Activated naive CD8-positive, alpha-beta T cell treated with anti-CD3 and anti-CD28 coated beads, Interleukin-2, amount 50 U/mL, for 24 hours (primary cell): ENCODE data around the gene ATRNL1.

ENCODE experiments used
- ATAC-seq: fragments of 150-1000 bp; cut with Tn5 transposase; one replicate; pipeline ENCODE4 v1.10.0; 2021
- DNase-seq: peaks from one replicate; pipeline ENCODE4 v3.0.0; 2021
- H3K27ac Mint-ChIP-seq: one replicate; pipeline ENCODE4 v1.8.0; 2021; ENCODE audit warnings: mild to moderate bottlenecking, mixed read lengths
- H3K27me3 Mint-ChIP-seq: one replicate; pipeline ENCODE4 v1.8.0; 2021; ENCODE audit warnings: mixed read lengths
- H3K36me3 Mint-ChIP-seq: one replicate; pipeline ENCODE4 v1.8.0; 2021; ENCODE audit warnings: low read depth, mixed read lengths
- H3K4me1 Mint-ChIP-seq: one replicate; pipeline ENCODE4 v1.8.0; 2021; ENCODE audit warnings: mixed read lengths
- H3K4me3 Mint-ChIP-seq: one replicate; pipeline ENCODE4 v1.8.0; 2021; ENCODE audit warnings: mild to moderate bottlenecking, moderate library complexity, mixed read lengths
- H3K9me3 Mint-ChIP-seq: one replicate; pipeline ENCODE4 v1.8.0; 2021; ENCODE audit warnings: mixed read lengths

Gene ATRNL1

DNA sequence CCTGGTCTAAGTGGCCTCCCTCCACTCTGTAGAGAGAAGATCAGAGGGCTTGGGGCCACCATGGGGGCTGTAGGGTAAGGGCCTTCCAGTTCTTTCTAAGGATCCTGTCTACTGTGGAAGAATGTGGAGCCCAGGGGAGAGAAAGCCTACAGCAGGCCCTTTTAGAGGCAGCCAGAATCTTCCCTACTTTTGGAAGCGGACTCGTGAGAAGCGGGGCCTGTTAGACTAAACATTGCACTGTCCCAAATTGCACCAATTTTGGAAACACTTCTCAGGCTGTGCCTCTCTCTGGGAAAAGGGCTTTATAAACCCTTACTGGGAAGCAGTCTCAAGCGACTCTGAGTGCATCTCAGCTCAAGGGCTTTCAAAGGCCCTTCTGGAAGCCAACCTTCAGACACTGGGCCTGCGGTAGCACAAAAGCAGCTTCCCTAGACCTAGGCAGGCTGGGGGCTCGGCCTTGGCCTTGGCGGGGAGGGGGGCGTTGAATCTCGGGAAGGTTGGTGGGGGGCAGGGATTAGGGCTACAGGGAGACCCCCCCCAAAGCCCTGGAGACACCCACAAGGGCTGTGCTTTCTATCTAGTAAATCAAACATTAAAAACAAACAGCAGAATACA, 881.8 kb downstream of the ATRNL1 start:
- Mint-ChIP-seq H3K4me1 (no peaks in the 10 kb centered on the region), H3K36me3 (no peaks in the 10 kb centered on the region), H3K4me3 (no peak overlapping the region), H3K27me3 (peaks cover 3% of the 10 kb centered on the region), H3K27ac (no peak overlapping the region), H3K9me3 (peaks cover 4% of the 10 kb centered on the region)
- ATAC-seq (no peak), DNase-seq (no peak)

DNA sequence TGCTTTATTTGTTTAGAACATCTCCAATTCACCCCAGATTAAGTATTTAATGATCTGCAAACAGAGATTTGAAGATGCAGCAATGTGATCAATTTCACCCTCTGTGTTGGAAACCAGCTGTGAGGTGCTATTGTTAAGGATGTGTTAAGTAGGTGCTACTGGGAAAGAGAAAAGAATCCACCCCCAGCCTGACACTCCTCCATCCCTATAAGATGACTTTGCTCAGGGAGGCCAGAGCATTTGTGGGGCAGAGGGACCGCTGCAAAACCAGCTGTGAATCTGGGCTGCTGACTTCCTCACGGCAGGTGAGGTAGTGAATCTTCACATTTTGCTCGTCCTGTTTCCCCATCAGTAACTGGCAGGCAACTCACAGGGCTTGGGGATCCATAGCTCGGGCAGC, 882.3 kb downstream of the ATRNL1 start:
- Mint-ChIP-seq H3K4me1 (no peaks in the 10 kb centered on the region), H3K4me3 (no peak overlapping the region), H3K9me3 (peaks cover 4% of the 10 kb centered on the region), H3K27ac (no peak overlapping the region), H3K27me3 (peaks cover 3% of the 10 kb centered on the region), H3K36me3 (no peaks in the 10 kb centered on the region)
- no peak for ATAC-seq
- no peak for DNase-seq

DNA sequence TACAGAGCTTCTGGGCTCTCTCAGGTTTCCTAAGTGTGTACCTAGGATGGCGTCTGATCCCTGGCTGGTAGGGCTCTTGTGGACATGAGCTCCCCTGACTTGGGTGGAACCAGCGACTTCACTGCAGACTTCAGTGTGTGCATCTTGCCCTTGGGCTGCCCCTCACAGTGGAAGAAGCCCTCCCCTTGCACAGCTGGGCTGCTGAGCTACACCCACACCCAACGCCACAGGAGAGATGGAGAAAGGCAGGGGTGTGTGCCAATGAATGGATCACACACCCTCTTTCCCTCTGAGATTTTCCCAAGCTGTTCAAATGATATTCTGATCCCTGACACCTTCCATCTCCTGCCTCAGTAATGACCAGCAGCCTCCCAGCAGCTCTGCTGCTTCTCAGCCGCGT, 883.2 kb downstream of the ATRNL1 start:
- Mint-ChIP-seq H3K4me1 (no peaks in the 10 kb centered on the region), H3K4me3 (no peak overlapping the region), H3K36me3 (no peaks in the 10 kb centered on the region), H3K9me3 (peaks cover 4% of the 10 kb centered on the region), H3K27me3 (peaks cover 3% of the 10 kb centered on the region), H3K27ac (no peak overlapping the region)
- DNase-seq = no peak
- ATAC-seq = no peak

DNA sequence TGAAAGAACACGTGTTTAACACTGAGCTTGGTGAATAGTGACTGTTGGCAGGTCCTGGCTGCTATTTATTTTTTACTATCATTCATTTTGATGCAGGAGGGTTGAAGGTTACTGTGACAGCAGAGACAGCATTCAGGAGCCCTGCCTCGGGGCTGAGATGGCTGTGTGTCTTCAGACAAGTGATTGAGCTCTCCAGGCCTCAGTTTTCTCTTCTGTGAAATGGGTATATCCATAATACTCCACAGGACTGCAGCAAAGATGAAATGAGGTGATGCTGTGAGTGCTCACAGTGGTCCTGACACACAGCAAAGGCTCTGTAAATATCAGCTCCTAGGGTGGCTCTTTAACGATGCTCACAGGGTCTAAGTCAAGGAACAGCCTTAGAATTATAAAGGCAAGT, 884.7 kb downstream of the ATRNL1 start:
- Mint-ChIP-seq H3K36me3 (no peaks in the 10 kb centered on the region), H3K27me3 (peaks cover 2% of the 10 kb centered on the region), H3K4me3 (no peak overlapping the region), H3K4me1 (no peaks in the 10 kb centered on the region), H3K27ac (no peak overlapping the region), H3K9me3 (no peaks in the 10 kb centered on the region)
- no peak for ATAC-seq
- DNase-seq = no peak

DNA sequence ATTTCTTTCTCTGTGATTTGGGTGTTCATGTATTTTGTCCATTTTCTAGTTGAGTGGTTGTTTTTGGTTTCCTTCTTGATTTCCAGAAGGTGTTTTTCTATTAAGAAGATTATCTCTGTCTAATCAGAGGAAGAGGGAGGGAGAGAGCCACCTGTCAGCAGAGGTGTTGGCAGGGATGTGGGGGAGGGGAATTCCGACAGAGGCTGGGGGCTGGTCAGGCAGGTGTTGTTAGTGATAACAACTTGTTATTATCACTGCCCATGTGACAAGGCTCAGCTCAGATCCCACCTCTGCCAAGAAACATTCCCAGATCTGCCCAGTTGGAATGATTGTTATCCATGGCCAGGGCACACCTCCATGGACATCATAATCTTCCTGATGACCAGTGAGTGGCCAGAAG, 886.4 kb downstream of the ATRNL1 start:
- Mint-ChIP-seq H3K27me3 (peaks cover 2% of the 10 kb centered on the region), H3K36me3 (no peaks in the 10 kb centered on the region), H3K27ac (no peak overlapping the region), H3K9me3 (peaks cover 9% of the 10 kb centered on the region), H3K4me1 (no peaks in the 10 kb centered on the region), H3K4me3 (no peak overlapping the region)
- no peak for DNase-seq
- no peak for ATAC-seq

DNA sequence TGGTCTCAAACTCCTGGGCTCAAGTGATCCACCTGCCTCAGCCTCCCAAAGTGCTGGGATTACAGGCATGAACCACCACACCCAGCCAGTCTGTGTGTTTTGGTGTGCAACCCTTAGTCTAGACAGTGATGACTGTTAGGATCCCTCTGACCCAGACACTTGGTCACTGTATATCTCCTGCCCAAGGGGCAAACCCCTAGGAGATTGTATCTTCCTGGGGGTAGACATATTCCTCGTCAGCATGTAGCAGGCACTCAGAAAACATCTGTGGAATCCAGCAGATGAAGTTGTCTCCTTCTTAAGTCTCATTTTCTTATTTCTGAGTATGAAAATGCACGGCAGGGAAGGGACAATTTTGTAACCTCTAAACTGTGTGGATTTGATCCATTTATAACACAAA, 887.3 kb downstream of the ATRNL1 start:
- no peak overlapping the region for H3K4me3 Mint-ChIP-seq
- H3K36me3 Mint-ChIP-seq = no peaks in the 10 kb centered on the region
- peaks cover 14% of the 10 kb centered on the region for H3K9me3 Mint-ChIP-seq
- no peak overlapping the region for H3K27ac Mint-ChIP-seq
- peaks cover 2% of the 10 kb centered on the region for H3K27me3 Mint-ChIP-seq
- no peaks in the 10 kb centered on the region for H3K4me1 Mint-ChIP-seq
- DNase-seq = no peak
- no peak for ATAC-seq

DNA sequence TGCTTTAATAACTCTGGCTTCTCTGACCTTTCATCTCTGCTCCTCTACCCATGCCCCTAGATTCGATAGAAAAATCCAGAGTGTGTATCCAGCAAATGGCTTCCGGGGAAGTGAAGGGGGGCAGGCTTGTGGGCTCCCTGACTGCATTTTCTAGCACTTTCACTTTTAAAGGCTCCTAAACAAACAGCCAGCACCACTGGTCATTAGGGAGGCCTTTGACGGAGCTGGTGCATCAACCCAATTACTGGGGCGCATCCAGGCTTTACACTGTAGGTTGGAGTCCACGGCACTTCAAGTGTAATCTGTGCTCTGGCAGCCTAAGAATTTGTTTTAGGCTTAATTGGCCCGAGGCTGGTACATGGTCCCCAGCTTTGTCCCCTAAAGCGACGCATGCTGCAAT, 887.9 kb downstream of the ATRNL1 start:
- no peaks in the 10 kb centered on the region for H3K36me3 Mint-ChIP-seq
- no peak overlapping the region for H3K4me3 Mint-ChIP-seq
- DNase-seq (no peak), ATAC-seq (no peak)
- peaks cover 2% of the 10 kb centered on the region for H3K27me3 Mint-ChIP-seq
- H3K27ac Mint-ChIP-seq = no peak overlapping the region
- no peaks in the 10 kb centered on the region for H3K4me1 Mint-ChIP-seq
- peaks cover 20% of the 10 kb centered on the region for H3K9me3 Mint-ChIP-seq

DNA sequence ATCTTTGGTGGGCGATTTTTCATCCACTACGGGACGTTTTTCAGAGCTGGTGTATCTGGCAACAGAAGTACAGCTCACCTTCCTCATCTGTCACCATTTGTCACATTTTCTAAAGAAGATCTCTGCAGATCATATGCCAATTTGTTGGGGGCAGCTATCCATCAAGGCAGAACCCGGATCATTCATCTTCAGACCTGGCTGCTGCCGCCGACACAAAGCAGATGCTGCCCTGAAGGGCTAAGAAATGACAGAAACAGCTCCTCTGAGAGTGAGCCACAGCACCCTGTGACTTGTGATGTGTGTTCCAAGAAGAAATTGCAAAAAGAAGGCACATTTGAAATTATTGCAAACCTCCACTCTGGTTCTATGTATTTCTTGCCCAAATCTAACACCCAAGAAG, 888.9 kb downstream of the ATRNL1 start:
- no peak for ATAC-seq
- Mint-ChIP-seq H3K27ac (no peak overlapping the region), H3K27me3 (peaks cover 2% of the 10 kb centered on the region), H3K9me3 (peaks cover 24% of the 10 kb centered on the region), H3K36me3 (no peaks in the 10 kb centered on the region), H3K4me1 (no peaks in the 10 kb centered on the region), H3K4me3 (no peak overlapping the region)
- DNase-seq = no peak

DNA sequence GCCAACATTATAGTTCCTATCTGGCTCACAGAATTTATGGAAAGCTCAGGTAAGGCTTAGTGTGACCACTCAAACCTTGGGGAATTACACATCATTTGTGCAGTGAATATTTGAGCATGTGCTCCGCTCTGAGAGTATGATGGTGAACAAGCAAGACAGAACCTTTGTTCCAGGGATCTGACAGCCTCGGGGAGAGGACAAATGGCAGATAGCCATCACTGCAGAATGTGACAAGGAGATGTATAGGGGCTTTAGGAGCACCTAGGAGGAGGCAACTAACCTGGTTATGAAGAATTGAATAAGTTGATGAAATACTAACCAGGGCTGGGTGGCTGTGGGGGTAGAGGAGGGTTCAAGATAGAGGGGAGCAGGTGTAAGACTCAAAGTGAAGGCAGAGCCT, 889.4 kb downstream of the ATRNL1 start:
- DNase-seq = no peak
- Mint-ChIP-seq H3K4me1 (no peaks in the 10 kb centered on the region), H3K36me3 (no peaks in the 10 kb centered on the region), H3K27ac (no peak overlapping the region), H3K27me3 (peaks cover 2% of the 10 kb centered on the region), H3K4me3 (no peak overlapping the region), H3K9me3 (peaks cover 29% of the 10 kb centered on the region)
- no peak for ATAC-seq

DNA sequence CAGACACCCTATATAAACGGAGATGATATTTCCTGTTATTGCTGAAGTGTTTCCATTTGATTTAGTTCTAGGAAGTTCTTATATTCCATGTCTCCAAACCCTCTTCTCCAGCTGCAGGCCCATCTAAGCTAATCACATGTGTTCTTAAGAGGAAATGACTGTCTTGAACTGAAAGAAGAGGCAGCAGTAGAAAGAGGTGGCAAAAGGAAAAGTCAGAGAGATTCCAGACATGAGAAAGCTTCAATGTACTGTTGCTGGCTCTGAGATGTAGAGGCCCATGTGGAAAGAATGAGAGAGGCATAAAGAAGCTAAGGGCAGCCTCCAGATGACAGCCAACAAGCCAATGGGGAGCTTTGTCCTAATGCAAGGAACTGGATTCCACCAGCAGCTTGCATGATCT, 892.6 kb downstream of the ATRNL1 start:
- Mint-ChIP-seq H3K27ac (no peak overlapping the region), H3K27me3 (no peaks in the 10 kb centered on the region), H3K4me3 (no peak overlapping the region), H3K36me3 (no peaks in the 10 kb centered on the region), H3K4me1 (no peaks in the 10 kb centered on the region), H3K9me3 (peaks cover 44% of the 10 kb centered on the region)
- ATAC-seq = no peak
- DNase-seq = no peak

DNA sequence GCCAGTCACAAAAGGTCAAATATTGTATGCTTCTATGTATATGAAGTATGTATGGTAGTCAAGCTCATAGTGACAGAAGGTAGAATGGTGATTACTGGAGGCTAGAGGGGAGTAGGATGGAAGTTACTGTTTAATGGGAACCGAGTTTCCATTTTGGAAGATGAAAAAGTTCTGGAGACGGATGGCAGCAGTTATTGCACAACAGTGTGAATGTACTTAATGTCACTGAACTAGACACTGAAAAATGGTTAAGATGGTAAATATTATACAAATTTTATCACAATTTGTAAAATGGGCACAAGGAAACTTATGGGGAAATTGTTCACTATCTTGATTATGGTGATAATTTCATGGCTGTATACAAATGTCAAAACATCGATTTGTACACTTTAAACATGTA, 895.2 kb downstream of the ATRNL1 start:
- DNase-seq (no peak), ATAC-seq (no peak)
- Mint-ChIP-seq H3K4me1 (no peaks in the 10 kb centered on the region), H3K4me3 (no peak overlapping the region), H3K9me3 (peaks cover 44% of the 10 kb centered on the region), H3K36me3 (no peaks in the 10 kb centered on the region), H3K27ac (no peak overlapping the region), H3K27me3 (no peaks in the 10 kb centered on the region)

DNA sequence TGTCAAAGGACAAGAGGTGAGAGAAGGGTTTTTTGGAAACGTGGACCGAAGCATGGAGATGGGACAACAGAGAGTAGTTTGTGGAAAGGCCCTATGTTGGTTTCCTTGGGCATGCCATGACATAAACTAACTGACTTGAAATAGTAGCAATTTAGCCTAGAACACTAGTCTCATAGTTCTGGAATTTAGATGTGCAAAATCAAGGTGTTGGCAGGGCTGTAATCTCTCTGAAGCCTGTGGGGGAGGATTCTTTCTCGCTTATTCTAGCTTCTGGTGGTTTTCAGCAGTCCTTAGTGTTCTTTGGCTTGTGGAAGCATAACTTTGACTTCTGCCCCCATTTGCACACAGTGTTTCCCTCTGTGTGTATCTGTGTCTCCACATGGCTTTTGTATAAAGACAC, 896.5 kb downstream of the ATRNL1 start:
- peaks cover 35% of the 10 kb centered on the region for H3K9me3 Mint-ChIP-seq
- no peaks in the 10 kb centered on the region for H3K4me1 Mint-ChIP-seq
- no peak overlapping the region for H3K27ac Mint-ChIP-seq
- H3K4me3 Mint-ChIP-seq = no peak overlapping the region
- H3K27me3 Mint-ChIP-seq = no peaks in the 10 kb centered on the region
- H3K36me3 Mint-ChIP-seq = no peaks in the 10 kb centered on the region
- no peak for ATAC-seq
- DNase-seq = no peak

DNA sequence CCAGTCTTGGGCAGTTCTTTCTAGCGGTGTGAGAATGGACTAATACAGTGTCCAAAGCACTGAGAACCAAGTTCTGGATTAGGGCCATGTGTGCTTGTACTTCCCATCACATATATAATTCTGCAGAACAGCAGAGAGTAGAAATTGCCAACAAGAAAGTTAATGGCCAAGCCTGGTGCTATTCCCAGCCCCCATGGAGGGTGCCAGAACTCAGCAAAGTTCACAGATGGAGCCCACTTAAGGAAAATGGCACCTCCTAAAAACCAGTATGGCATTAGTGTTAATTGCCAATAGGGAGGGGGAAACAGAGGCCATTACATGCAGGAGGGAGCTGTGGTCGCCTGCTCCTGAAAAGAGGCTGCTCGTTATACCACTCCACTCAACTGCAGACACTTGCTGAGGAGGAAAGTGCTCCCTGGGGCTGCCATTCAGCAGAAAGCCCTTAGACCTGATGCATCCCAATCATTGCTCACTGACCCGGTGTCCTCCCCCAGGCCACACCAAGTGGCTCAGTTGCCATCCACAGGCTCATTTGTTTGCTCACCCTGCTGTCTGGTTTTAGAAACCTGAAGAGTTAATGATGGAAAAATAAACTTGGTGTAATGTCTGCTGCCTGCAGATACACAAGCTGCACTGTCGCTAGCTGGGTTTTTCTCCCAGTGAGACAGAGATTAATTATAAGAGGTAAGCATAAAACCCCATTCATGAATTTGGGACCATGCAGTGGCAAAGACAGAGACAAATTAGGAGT, 899.2 kb downstream of the ATRNL1 start:
- Mint-ChIP-seq H3K9me3 (peaks cover 17% of the 10 kb centered on the region), H3K27me3 (no peaks in the 10 kb centered on the region), H3K36me3 (no peaks in the 10 kb centered on the region), H3K4me1 (no peaks in the 10 kb centered on the region), H3K27ac (no peak overlapping the region), H3K4me3 (no peak overlapping the region)
- ATAC-seq (no peak), DNase-seq (no peak)

DNA sequence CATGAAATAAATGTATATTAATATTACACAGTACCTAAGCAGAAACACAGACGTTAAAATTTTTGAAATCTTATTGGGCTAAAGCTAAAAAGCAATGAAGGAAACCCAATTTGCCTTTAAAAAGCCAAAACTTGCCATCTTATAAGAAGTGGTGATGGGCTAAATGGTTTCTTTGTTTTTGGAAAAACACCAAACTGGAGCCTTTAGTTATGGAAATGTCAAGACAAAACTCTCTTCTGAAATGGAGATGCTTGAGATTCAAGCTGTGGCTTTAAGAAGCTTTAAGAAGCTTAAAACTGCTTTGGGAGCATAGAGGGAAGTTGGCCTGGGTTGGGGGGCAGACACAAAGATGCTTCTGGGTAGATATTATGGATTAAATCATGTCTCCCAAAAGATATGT, 902.9 kb downstream of the ATRNL1 start:
- no peaks in the 10 kb centered on the region for H3K27me3 Mint-ChIP-seq
- H3K4me1 Mint-ChIP-seq = no peaks in the 10 kb centered on the region
- no peak overlapping the region for H3K4me3 Mint-ChIP-seq
- H3K36me3 Mint-ChIP-seq = no peaks in the 10 kb centered on the region
- H3K9me3 Mint-ChIP-seq = no peaks in the 10 kb centered on the region
- no peak overlapping the region for H3K27ac Mint-ChIP-seq
- DNase-seq = no peak
- ATAC-seq = no peak

DNA sequence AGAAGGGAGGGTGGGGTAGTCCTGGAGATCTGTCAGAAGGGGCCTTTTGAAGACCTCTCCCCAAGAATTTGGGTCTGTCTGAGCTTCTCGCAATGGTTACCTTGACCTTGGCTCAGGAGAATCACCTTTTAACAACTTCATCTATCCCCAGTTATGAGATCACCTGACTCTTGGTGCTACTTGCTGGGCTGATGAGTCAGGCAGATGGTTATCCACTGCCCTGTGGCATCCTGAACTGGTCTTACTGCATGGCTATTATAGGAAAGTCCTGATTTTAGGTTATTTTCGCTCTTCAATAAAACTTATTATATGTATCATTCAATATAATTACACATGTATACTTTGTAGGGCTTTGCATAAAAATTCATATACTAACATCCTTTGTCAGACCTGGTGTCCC, 905.1 kb downstream of the ATRNL1 start:
- no peaks in the 10 kb centered on the region for H3K4me1 Mint-ChIP-seq
- ATAC-seq (no peak), DNase-seq (no peak)
- peaks cover 1% of the 10 kb centered on the region for H3K27me3 Mint-ChIP-seq
- H3K27ac Mint-ChIP-seq = no peak overlapping the region
- no peaks in the 10 kb centered on the region for H3K36me3 Mint-ChIP-seq
- no peaks in the 10 kb centered on the region for H3K9me3 Mint-ChIP-seq
- H3K4me3 Mint-ChIP-seq = no peak overlapping the region
